ENCODE measurements around the gene RFFL.
"Not testable (repeated sequence)": the region's sequence is repeated elsewhere in the genome, so short reads cannot be mapped to it uniquely, and the experiment has no call there.

The RFFL gene

GRCh38 chr17:35044181-35044580 lies 19.3 kb downstream of the RFFL start:
- in situ Hi-C loops (cut with MboI; ENCODE audit: low sequenced_read_pairs, unreplicated experiment), result no loop called here
- DNase-seq (ENCODE audit: low spot score), result no peak
- TF ChIP-seq CTCF (IDR thresholded peaks at IDR 0.05; ENCODE audit: borderline replicate concordance, control extremely low read depth, extremely low read depth, insufficient read depth, missing control alignments), result no peak

DNA sequence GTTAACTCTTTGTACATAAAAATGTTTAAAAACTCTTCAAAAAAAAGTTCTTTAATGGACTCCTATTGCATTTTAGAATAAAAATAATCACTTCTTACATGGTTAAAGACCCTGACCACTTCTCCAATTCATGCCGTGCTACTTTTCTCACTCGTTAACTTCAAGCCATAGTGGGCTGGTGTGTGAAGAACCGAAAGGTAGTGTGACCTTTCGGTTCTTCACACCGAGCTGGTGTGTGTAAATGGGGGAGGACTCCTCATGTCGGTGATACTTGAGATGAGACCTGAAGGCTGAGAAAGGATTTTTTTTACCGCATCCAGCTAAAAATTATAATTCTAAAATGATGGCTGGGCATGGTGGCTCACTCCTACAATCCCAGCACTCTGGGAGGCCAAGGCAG lies 22.1 kb downstream of the RFFL start:
- no peak for TF ChIP-seq CTCF (IDR thresholded peaks at IDR 0.05; ENCODE audit: borderline replicate concordance, control extremely low read depth, extremely low read depth, insufficient read depth, missing control alignments)
- in situ Hi-C loops (cut with MboI; ENCODE audit: low sequenced_read_pairs, unreplicated experiment), result no loop called here
- DNase-seq (ENCODE audit: low spot score), result no peak

- TF ChIP-seq CTCF (IDR thresholded peaks at IDR 0.05; ENCODE audit: borderline replicate concordance, control extremely low read depth, extremely low read depth, insufficient read depth, missing control alignments), result no peak
- DNase-seq (ENCODE audit: low spot score), result no peak
- in situ Hi-C loops (cut with MboI; ENCODE audit: low sequenced_read_pairs, unreplicated experiment), result no loop called here
Observed at GRCh38 chr17:35038453-35038852, 25.1 kb downstream of the RFFL start.

DNA sequence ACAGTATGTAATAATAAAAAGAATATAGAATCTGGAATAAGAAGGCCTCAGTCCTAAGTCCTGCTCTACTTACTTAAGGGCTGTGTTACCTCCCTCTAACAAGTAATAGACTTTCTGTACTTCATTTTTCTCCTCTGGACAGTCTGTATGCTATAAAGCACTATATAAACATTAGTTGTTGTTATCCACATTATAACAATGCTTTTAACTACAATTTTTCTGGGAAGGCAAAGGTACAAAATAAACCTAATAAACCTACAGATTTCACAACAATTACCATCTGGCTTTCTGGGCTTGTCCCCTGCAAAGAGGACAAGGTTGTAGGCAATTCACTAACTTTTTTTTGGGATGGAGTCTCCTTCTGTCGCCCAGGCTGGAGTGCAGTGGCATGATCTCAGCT lies 32.7 kb downstream of the RFFL start:
- in situ Hi-C loops (cut with MboI; ENCODE audit: low sequenced_read_pairs, unreplicated experiment), result no loop called here
- no peak for TF ChIP-seq CTCF (IDR thresholded peaks at IDR 0.05; ENCODE audit: borderline replicate concordance, control extremely low read depth, extremely low read depth, insufficient read depth, missing control alignments)
- no peak for DNase-seq (ENCODE audit: low spot score)

GRCh38 chr17:35028531-35029262 lies 34.8 kb downstream of the RFFL start:
- in situ Hi-C loops (cut with MboI; ENCODE audit: low sequenced_read_pairs, unreplicated experiment), result no loop called here
- DNase-seq (ENCODE audit: low spot score), result no peak
- no peak for TF ChIP-seq CTCF (IDR thresholded peaks at IDR 0.05; ENCODE audit: borderline replicate concordance, control extremely low read depth, extremely low read depth, insufficient read depth, missing control alignments)

DNA sequence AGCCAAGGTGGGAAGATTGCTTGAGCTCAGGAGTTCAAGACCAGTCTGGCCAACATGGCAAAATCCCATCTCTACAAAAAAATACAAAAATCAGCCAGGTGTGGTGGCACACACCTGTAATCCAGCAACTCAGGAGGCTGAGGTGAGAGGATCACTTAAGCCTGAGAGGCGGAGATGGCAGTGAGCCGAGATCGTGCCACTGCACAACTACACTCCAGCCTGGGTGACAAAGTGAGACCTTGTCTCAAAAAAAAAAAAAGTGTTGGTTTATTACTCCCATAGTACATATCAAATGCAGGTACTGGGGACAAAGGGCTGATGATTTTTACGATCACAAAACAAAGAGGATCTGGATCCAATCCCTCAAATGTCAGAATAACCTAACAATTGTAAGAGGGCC lies 35.4 kb downstream of the RFFL start:
- in situ Hi-C loops (cut with MboI; ENCODE audit: low sequenced_read_pairs, unreplicated experiment), result not testable (repeated sequence)

GRCh38 chr17:35025541-35025940 lies 38.0 kb downstream of the RFFL start:
- in situ Hi-C loops (cut with MboI; ENCODE audit: low sequenced_read_pairs, unreplicated experiment), result no loop called here
- no peak for TF ChIP-seq CTCF (IDR thresholded peaks at IDR 0.05; ENCODE audit: borderline replicate concordance, control extremely low read depth, extremely low read depth, insufficient read depth, missing control alignments)
- no peak for DNase-seq (ENCODE audit: low spot score)

More for the DNA sequence above, 35.4 kb downstream of the RFFL start:
- not testable (repeated sequence) for DNase-seq (ENCODE audit: low spot score)

All from GM13976 (cell line).